ENCODE measurements around the gene SYT13.

- TF ChIP-seq POLR2A (IDR thresholded peaks at IDR 0.05) (no peak), CTCF (IDR thresholded peaks at IDR 0.05) (no peak)
Observed at GRCh38 chr11:45303316-45303715, 17.2 kb upstream of the SYT13 start.
